Epithelial cell of esophagus (primary cell): Measurements from ENCODE around the gene OR10Z1.

Experiments used
- DNase-seq: peaks from one replicate; pipeline ENCODE4 v3.0.0; 2010; ENCODE audit warnings: low read depth
- H3K4me3 ChIP-seq: 2 replicates; pipeline ENCODE4 v1.5.1; 2011; ENCODE audit warnings: mild to moderate bottlenecking, low read length, control low read depth
- CTCF ChIP-seq: IDR thresholded peaks from 2 replicates; pipeline ENCODE4 v1.5.1; 2011; ENCODE audit warnings: low read depth, mild to moderate bottlenecking, low read length, control low read depth, inconsistent platforms; ENCODE audit not compliant: insufficient read depth; ENCODE audit errors: missing control alignments

OR10Z1 gene

DNA sequence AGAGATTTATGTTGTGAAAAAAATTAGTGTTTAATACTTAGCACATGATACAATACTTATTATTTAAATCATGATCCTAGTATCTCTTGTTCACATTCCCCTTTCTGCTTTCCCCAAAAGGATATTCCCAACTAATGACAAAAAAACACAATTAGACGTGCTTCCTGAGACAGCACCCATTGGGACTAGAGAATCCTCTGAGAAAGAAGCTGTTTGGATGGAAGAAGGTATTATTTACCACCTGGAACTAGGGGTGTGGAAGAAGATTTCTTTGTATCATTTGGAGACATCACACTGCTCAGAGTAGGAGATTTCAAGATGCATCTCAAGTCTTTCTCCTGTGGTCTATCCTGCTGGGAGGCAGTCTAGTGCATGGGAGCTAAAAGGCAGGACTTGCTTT is at the start of gene OR10Z1:
OR10Z1 (plus strand) TSS at position 301 of the 400 bp plus-strand sequence. CDS start 1,171 bp downstream, outside the sequence.
- H3K4me3 ChIP-seq, result no peak within 1 kb of the TSS
- DNase-seq, result no peak
- no peak for TF ChIP-seq CTCF

GRCh38 chr1:158559696-158560095 is 45.4 kb upstream of the OR10Z1 start:
- no peak for TF ChIP-seq CTCF
- DNase-seq, result no peak
- no peak overlapping the region for H3K4me3 ChIP-seq

GRCh38 chr1:158563853-158564252 is 41.2 kb upstream of the OR10Z1 start:
- no peak for DNase-seq
- no peak overlapping the region for H3K4me3 ChIP-seq
- TF ChIP-seq CTCF, result no peak

DNA sequence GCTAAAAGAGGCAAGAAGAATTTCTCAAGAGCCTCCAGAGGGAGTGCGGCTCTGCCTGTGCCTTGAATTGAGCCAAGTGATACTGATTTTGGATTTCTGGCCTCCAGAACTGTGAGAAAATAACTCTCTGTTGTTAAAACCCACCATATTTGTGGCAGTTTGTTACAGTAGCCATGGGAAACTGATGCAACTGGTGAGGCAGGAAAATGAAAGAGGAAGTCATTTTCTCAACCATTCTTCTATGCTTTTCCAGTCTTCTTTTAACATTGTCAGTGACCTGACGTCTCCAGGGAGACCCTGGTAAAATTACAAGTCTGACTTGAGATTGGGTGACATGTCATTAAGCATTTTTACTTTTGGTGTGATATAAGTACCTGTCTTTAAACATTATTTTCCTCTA is 40.5 kb upstream of the OR10Z1 start:
- DNase-seq, result no peak
- no peak for TF ChIP-seq CTCF
- H3K4me3 ChIP-seq, result no peak overlapping the region

DNA sequence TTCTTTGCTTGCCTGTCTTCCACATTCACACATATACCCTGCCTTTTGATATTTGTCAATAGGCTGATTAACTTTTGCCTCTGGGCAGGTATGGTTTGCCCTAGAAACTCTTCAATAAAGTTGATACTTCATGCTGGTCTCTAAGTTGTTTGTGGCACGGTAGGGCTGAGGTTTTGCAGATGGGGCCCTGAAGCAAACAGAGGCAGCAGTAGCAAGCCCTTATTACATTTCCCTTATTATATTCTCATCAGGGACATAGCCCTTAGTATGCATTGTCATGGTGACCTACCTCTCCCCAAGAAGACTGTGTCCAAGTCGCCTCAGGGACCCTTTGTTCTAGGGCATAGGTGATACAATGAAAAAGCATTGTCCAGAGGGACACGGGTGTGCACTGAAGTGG is 34.6 kb upstream of the OR10Z1 start, which contains the start of gene OR6P1:
OR6P1 (minus strand) TSS at position 101 of the 400 bp plus-strand sequence. CDS start 6,976 bp downstream, outside the sequence.
- no peak for TF ChIP-seq CTCF
- DNase-seq, result no peak
- H3K4me3 ChIP-seq, result no peak within 1 kb of the TSS

- no peak for DNase-seq
- no peak overlapping the region for H3K4me3 ChIP-seq
- TF ChIP-seq CTCF, result no peak
Observed at GRCh38 chr1:158572226-158572625, 32.8 kb upstream of the OR10Z1 start.

DNA sequence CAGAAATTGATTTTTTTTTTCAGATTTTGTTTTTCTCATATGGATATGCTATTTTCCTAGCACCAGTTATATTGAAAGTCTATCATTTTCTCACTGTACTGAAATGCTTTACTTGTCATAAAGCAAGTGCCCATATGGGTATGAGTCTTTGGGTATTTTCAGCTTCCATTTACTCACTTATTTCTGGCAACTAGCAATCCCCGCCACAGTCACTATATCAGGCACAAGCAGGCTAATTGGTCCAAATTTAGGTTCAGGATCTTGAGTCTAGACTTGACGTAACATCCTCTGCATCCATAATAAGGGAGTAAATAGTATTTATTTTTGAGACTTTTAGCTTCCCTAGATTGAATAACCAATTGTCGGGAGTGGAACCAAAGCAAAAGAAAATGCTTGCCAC is 27.5 kb upstream of the OR10Z1 start:
- DNase-seq, result no peak
- TF ChIP-seq CTCF, result no peak
- H3K4me3 ChIP-seq, result no peak overlapping the region
